OCI-LY3 (cell line): ENCODE results near the gene XKRX.

Experiments
- H2AFZ ChIP-seq: fragments of 200-600, 300-600 bp; shearing (Covaris generic); 2 replicates; pipeline ENCODE4 v1.6.0; 2014; ENCODE audit warnings: antibody characterized with exemption, low read depth, low read length
- H3K27ac ChIP-seq: fragments of 200-600, 300-600 bp; sonication (generic); 2 replicates; pipeline ENCODE4 v1.5.1; 2014; ENCODE audit warnings: mild to moderate bottlenecking, low read length, moderate library complexity, mixed read lengths
- H3K27me3 ChIP-seq: fragments of 200-600, 300-600 bp; sonication (generic); 2 replicates; pipeline ENCODE4 v1.6.1; 2014; ENCODE audit warnings: low read depth, low read length, mixed read lengths
- H3K36me3 ChIP-seq: fragments of 200-600, 300-600 bp; sonication (generic); replicated peaks from 2 replicates; pipeline ENCODE3; 2014; ENCODE audit warnings: low read depth, low read length, mixed read lengths
- H3K4me1 ChIP-seq: fragments of 300-600, 200-600 bp; sonication (generic); 2 replicates; pipeline ENCODE4 v1.6.1; 2014; ENCODE audit warnings: low read length, mixed read lengths
- H3K4me2 ChIP-seq: fragments of 200-600, 300-600 bp; sonication (generic); 2 replicates; pipeline ENCODE4 v1.6.1; 2014; ENCODE audit warnings: low read length, mixed read lengths
- H3K4me3 ChIP-seq: fragments of 300-600, 200-600 bp; sonication (generic); 2 replicates; pipeline ENCODE4 v1.5.1; 2014; ENCODE audit warnings: antibody characterized with exemption, mild to moderate bottlenecking, low read length, moderate library complexity
- H3K79me2 ChIP-seq: fragments of 300-600, 200-600 bp; shearing (Covaris generic); 2 replicates; pipeline ENCODE4 v1.6.1; 2014; ENCODE audit warnings: mild to moderate bottlenecking, low read length, mixed read lengths
- H3K9ac ChIP-seq: fragments of 300-600, 200-600 bp; shearing (Covaris generic); 2 replicates; pipeline ENCODE4 v1.6.0; 2014; ENCODE audit warnings: mild to moderate bottlenecking, low read length, moderate library complexity
- H3K9me3 ChIP-seq: fragments of 200-600, 300-600 bp; shearing (Covaris generic); 2 replicates; pipeline ENCODE4 v1.6.1; 2014; ENCODE audit warnings: low read length, mixed read lengths; ENCODE audit not compliant: insufficient read depth
- H4K20me1 ChIP-seq: fragments of 200-600, 300-600 bp; sonication (generic); 2 replicates; pipeline ENCODE4 v1.6.1; 2016; ENCODE audit warnings: low read length, mixed read lengths; ENCODE audit not compliant: insufficient read depth
- EZH2phosphoT487 ChIP-seq: fragments of 200-600 bp; shearing (Covaris generic); IDR thresholded peaks from 2 replicates; pipeline ENCODE4 v1.6.1; 2018; ENCODE audit warnings: antibody characterized with exemption, mixed run types, low read depth
- TF ChIP-seq, protein P1 (sequence below): fragments of 200-600, 300-600 bp; sonication (generic); IDR thresholded peaks from 2 replicates; pipeline ENCODE4 v1.5.1; 2014; ENCODE audit warnings: antibody characterized with exemption, low read length, low read depth

Gene XKRX

DNA sequence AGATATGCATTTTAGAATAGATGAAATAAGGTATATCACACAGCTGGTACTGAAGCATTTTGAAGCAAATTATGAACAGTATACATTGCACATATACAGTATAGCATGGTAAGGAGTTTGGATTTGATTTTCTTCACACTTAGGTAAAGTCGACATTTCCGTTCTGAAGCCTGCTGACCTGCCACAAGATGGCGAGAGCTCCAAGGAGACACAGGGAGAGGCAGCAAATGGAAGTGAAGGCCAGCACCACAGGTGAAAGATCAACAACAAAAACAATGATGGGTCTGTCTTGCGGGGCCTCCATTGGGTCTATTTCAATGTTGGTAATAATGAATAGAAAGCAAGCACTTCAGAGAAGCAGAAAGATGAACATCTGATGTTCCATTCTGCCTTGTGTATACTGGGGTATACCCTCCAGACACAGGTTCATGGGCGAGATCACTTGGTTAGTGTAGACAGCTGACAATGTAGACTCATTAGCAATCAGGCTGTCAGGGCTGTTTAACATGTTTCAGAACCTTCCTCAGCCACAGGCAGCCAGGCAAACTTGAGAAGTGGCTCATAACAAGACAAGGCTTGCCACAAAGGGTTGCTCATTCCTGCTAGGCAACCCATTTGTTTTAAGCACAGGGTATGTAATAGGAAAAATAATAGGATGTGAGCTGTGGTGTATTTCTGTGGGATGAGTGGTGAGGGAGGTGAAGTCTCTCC, 33.2 kb downstream of the XKRX start:
- H3K79me2 ChIP-seq = no peaks in the 10 kb centered on the region
- H3K4me2 ChIP-seq = no peak overlapping the region
- H3K27ac ChIP-seq = no peak overlapping the region
- no peaks in the 10 kb centered on the region for H3K36me3 ChIP-seq
- no peak overlapping the region for H3K4me3 ChIP-seq
- no peaks in the 10 kb centered on the region for H3K9me3 ChIP-seq
- no peak overlapping the region for H3K9ac ChIP-seq
- H2AFZ ChIP-seq = peak overlapping the region; percentile 14; the same call in 1 of the 2 replicates
- TF ChIP-seq, protein P1, sequence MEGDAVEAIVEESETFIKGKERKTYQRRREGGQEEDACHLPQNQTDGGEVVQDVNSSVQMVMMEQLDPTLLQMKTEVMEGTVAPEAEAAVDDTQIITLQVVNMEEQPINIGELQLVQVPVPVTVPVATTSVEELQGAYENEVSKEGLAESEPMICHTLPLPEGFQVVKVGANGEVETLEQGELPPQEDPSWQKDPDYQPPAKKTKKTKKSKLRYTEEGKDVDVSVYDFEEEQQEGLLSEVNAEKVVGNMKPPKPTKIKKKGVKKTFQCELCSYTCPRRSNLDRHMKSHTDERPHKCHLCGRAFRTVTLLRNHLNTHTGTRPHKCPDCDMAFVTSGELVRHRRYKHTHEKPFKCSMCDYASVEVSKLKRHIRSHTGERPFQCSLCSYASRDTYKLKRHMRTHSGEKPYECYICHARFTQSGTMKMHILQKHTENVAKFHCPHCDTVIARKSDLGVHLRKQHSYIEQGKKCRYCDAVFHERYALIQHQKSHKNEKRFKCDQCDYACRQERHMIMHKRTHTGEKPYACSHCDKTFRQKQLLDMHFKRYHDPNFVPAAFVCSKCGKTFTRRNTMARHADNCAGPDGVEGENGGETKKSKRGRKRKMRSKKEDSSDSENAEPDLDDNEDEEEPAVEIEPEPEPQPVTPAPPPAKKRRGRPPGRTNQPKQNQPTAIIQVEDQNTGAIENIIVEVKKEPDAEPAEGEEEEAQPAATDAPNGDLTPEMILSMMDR = peak; percentile 74
- TF ChIP-seq EZH2phosphoT487 = no peak
- H3K27me3 ChIP-seq = no peaks in the 10 kb centered on the region
- no peaks in the 10 kb centered on the region for H4K20me1 ChIP-seq
- H3K4me1 ChIP-seq = 0 out of 2 replicates have a peak, but pooled peaks cover 2% of the 10 kb centered on the region

- H2AFZ ChIP-seq = peak overlapping the region; percentile 91
- TF ChIP-seq, protein P1 = no peak
- TF ChIP-seq EZH2phosphoT487 = no peak
- no peaks in the 10 kb centered on the region for H3K9me3 ChIP-seq
- H3K4me1 ChIP-seq = peaks cover 8% of the 10 kb centered on the region; the same call in 1 of the 2 replicates
- no peaks in the 10 kb centered on the region for H4K20me1 ChIP-seq
- H3K79me2 ChIP-seq = no peaks in the 10 kb centered on the region
- H3K4me3 ChIP-seq = peak overlapping the region; percentile 61
- H3K9ac ChIP-seq = no peak overlapping the region; the same call in 1 of the 2 replicates
- H3K27me3 ChIP-seq = no peaks in the 10 kb centered on the region
- H3K36me3 ChIP-seq = no peaks in the 10 kb centered on the region
- H3K4me2 ChIP-seq = peak overlapping the region; percentile 69
- H3K27ac ChIP-seq = no peak overlapping the region
Measured at GRCh38 chrX:100883654-100884053, 45.1 kb downstream of the XKRX start.

GRCh38 chrX:100880368-100880767, 48.3 kb downstream of the XKRX start:
- H3K4me1 ChIP-seq = peaks cover 8% of the 10 kb centered on the region; the same call in 1 of the 2 replicates
- no peaks in the 10 kb centered on the region for H4K20me1 ChIP-seq
- no peak overlapping the region for H3K4me2 ChIP-seq
- no peaks in the 10 kb centered on the region for H3K36me3 ChIP-seq
- no peak for TF ChIP-seq EZH2phosphoT487
- no peak overlapping the region for H2AFZ ChIP-seq
- H3K9ac ChIP-seq = no peak overlapping the region
- H3K27ac ChIP-seq = no peak overlapping the region
- no peaks in the 10 kb centered on the region for H3K79me2 ChIP-seq
- no peaks in the 10 kb centered on the region for H3K9me3 ChIP-seq
- no peak overlapping the region for H3K4me3 ChIP-seq
- no peaks in the 10 kb centered on the region for H3K27me3 ChIP-seq

- Histone ChIP-seq H4K20me1 (no peaks in the 10 kb centered on the region), H3K36me3 (no peaks in the 10 kb centered on the region), H3K4me3 (no peak within 1 kb of the TSS), H3K4me1 (no peaks in the 10 kb centered on the region), H3K79me2 (no peaks in the 10 kb centered on the region), H2AFZ (no peak within 1 kb of the TSS), H3K9me3 (no peaks in the 10 kb centered on the region), H3K9ac (no peak within 1 kb of the TSS), H3K27me3 (no peaks in the 10 kb centered on the region), H3K27ac (no peak within 1 kb of the TSS), H3K4me2 (no peak within 1 kb of the TSS)
- no peak for TF ChIP-seq EZH2phosphoT487
- TF ChIP-seq, protein P1 = no peak
Measured at GRCh38 chrX:100874325-100874724, 54.4 kb downstream of the XKRX start, which contains the start of gene NOX1. TSS of gene NOX1 (minus strand) at chrX:100874359. CDS start at chrX:100874139, 220 bp downstream.
